Fibroblast of villous mesenchyme (primary cell): ENCODE measurements around the gene PHF19. TPM values are rescaled to one million over a fixed set of nuclear protein-coding genes. Genes with fewer than 3 reads are reported as not detected.

Experiments
- DNase-seq: peaks from one replicate; pipeline ENCODE4 v3.0.0-alpha.2; 2010; ENCODE audit warnings: low read depth
- H3K4me3 ChIP-seq: 2 replicates; pipeline ENCODE4 v1.5.1; 2011; ENCODE audit warnings: low read depth, mild to moderate bottlenecking, low read length
- total RNA-seq: library from RNA; depleted of rRNA; stranded (reverse); fragments of >200 nt; gene quantifications from 2 replicates; pipeline ENCODE4 v1.2.3, GENCODE V29; 2012
- TF ChIP-seq, protein P1 (sequence below): IDR thresholded peaks from 2 replicates; pipeline ENCODE4 v1.5.1; 2012; ENCODE audit warnings: low read depth, mild to moderate bottlenecking, low read length; ENCODE audit not compliant: insufficient read depth

The PHF19 gene
- total RNA-seq, 1 donor, result 35.8 TPM

- no peak for DNase-seq
- H3K4me3 ChIP-seq, result no peak overlapping the region
- TF ChIP-seq, protein P1, sequence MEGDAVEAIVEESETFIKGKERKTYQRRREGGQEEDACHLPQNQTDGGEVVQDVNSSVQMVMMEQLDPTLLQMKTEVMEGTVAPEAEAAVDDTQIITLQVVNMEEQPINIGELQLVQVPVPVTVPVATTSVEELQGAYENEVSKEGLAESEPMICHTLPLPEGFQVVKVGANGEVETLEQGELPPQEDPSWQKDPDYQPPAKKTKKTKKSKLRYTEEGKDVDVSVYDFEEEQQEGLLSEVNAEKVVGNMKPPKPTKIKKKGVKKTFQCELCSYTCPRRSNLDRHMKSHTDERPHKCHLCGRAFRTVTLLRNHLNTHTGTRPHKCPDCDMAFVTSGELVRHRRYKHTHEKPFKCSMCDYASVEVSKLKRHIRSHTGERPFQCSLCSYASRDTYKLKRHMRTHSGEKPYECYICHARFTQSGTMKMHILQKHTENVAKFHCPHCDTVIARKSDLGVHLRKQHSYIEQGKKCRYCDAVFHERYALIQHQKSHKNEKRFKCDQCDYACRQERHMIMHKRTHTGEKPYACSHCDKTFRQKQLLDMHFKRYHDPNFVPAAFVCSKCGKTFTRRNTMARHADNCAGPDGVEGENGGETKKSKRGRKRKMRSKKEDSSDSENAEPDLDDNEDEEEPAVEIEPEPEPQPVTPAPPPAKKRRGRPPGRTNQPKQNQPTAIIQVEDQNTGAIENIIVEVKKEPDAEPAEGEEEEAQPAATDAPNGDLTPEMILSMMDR, result no peak
Measured at GRCh38 chr9:120865809-120866208, 11.2 kb downstream of the PHF19 start.

GRCh38 chr9:120865176-120865575, 11.8 kb downstream of the PHF19 start:
- no peak for DNase-seq
- TF ChIP-seq, protein P1, result no peak
- H3K4me3 ChIP-seq, result no peak overlapping the region

DNA sequence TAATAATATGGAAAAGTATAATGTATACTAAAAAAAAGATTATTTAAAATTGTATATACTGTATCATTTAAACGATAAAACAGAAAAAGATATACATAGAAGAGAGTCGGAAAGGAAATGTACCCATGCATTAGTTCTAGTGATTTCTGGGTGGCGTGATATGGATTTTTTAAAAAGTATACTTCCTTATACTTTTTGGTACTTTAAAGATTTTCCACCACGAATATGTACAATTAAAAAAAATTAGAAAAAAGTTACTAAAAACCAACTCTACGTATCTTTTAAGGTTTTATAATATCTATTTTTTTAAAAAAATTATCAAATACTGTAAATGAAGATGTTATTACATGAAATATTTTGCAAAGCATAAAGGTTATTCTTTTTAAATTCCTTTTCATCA, 12.3 kb downstream of the PHF19 start:
- no peak overlapping the region for H3K4me3 ChIP-seq

DNA sequence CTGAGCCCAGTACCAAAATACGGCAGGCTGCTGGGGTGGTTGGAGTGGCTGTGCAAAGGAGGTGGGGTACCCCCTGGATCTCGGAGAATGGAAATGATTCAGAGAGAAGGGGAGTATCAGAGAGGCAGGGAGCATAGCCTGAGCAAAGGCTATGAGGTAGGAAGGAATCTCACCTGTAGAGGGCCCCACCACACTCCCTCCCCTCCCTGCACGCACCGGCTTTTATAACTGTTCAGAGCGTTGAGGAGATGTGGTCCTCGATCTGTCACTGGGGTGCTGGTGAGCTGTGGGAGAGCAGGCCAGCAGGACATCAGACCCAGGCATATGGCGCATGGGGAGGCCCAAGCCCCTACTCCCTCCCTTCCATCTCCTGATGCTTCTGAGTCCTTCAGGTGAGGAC, 13.2 kb downstream of the PHF19 start:
- H3K4me3 ChIP-seq, result no peak overlapping the region
- no peak for DNase-seq
- TF ChIP-seq, protein P1, result no peak

More for the DNA sequence above, 12.3 kb downstream of the PHF19 start:
- DNase-seq, result no peak
- TF ChIP-seq, protein P1, result no peak

DNA sequence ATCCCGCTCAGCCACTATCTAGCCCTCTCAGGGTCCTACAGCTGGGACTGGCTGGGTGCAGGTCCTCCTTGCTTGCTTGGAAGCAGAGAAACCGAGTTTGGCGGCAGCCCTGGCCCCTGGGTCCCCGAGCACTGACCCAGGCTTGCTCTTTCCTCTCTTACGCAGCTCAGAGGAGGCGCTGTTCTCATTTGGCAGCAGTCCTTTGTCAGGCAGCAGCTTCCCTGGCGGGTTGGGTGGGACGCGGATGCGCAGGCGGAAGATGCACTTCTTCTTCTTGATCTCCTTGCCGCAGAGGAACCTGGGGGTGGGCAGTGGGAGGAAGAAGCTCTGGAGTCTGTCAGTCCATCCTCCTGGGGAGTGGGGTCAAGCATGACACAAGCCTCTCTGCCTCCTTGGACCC, 14.5 kb downstream of the PHF19 start:
- DNase-seq, result no peak
- H3K4me3 ChIP-seq, result no peak overlapping the region
- TF ChIP-seq, protein P1, result no peak

DNA sequence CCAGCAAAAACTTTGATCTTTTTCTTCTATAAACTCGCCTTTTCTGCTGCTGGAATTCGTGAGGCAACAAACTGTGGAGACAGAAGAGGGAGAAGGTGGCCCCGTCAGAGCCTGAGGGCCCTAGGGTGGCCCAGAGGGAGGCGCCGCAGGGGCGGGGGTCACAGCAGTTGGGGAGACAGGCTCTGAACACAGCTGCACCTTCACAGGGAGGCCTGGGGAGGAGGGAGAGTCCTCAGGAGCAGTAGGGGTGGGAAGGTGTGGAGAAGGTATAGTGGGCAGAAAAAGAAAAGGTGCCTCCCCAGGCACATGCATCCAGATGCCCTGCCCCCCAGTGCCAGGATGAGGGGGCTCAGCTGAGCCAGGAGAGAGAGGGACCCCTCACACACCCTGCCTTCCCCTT, 15.1 kb downstream of the PHF19 start:
- DNase-seq, result no peak
- TF ChIP-seq, protein P1, result no peak
- H3K4me3 ChIP-seq, result no peak overlapping the region

DNA sequence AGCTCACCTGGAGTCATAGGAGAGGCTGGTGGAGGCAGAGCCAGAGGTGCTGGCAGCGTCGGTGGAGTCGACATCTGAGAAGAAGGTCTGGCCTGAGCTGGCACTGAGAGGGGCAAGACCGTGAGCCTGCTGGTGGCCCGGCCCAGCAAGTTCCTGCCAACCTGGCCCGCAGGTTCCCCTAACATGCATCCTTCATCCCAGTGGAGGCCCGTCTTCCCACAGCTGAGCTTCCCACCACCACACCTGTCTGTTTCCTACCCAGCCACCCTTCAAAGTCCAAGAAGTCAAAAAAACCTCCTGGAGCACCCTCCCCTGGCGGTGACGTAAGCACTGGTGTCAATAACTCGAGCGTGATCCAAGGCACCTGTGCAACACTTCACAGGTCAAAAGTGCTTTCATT, 16.9 kb downstream of the PHF19 start:
- H3K4me3 ChIP-seq, result no peak overlapping the region
- TF ChIP-seq, protein P1, result no peak
- no peak for DNase-seq
